GM23338 (cell line): Measurements from ENCODE around the gene ATR. TPM values are rescaled to one million over a fixed set of nuclear protein-coding genes. Genes with fewer than 3 reads are reported as not detected.

Experiments
- ATAC-seq: fragments of 200-7000 bp; cut with Tn5 transposase; 3 replicates; pipeline ENCODE4 v1.9.1; 2020
- DNase-seq: peaks from one replicate; pipeline ENCODE4 v3.0.0-alpha.2; 2015; ENCODE audit warnings: low spot score
- H2AFZ ChIP-seq: fragments of 200-600 bp; sonication (generic); 2 replicates; pipeline ENCODE4 v1.8.0; 2016; ENCODE audit warnings: antibody characterized with exemption, mild to moderate bottlenecking, moderate library complexity
- H3F3A ChIP-seq: fragments of 200-600 bp; sonication (generic); replicated peaks from 2 replicates; pipeline ENCODE4 v1.8.0; 2017; ENCODE audit warnings: antibody characterized with exemption, mixed run types, low read depth
- H3K27ac ChIP-seq: fragments of 200-600 bp; sonication (generic); 2 replicates; pipeline ENCODE4 v1.6.1; 2016; ENCODE audit warnings: low read depth
- H3K27me3 ChIP-seq: fragments of 200-600 bp; sonication (generic); 2 replicates; pipeline ENCODE4 v1.8.0; 2016; ENCODE audit warnings: mild to moderate bottlenecking, mixed run types, moderate library complexity; ENCODE audit not compliant: insufficient read depth
- H3K36me3 ChIP-seq: fragments of 200-600 bp; sonication (generic); 2 replicates; pipeline ENCODE4 v1.8.0; 2016; ENCODE audit warnings: mild to moderate bottlenecking; ENCODE audit not compliant: insufficient read depth
- H3K4me1 ChIP-seq: fragments of 200-600 bp; sonication (generic); 2 replicates; pipeline ENCODE4 v1.8.0; 2016; ENCODE audit warnings: mild to moderate bottlenecking, moderate library complexity; ENCODE audit not compliant: insufficient read depth
- H3K4me2 ChIP-seq: fragments of 200-600 bp; sonication (generic); 2 replicates; pipeline ENCODE4 v1.7.1; 2017; ENCODE audit warnings: mixed run types
- H3K4me3 ChIP-seq: fragments of 200-600 bp; sonication (generic); 2 replicates; pipeline ENCODE4 v1.6.1; 2016; ENCODE audit warnings: mixed run types
- H3K79me2 ChIP-seq: fragments of 200-600 bp; sonication (generic); replicated peaks from 2 replicates; pipeline ENCODE4 v1.8.0; 2017; ENCODE audit warnings: mild to moderate bottlenecking; ENCODE audit not compliant: insufficient read depth
- H3K9me2 ChIP-seq: fragments of 200-600 bp; sonication (generic); 2 replicates; pipeline ENCODE4 v1.8.0; 2017; ENCODE audit not compliant: insufficient read depth
- H4K20me1 ChIP-seq: fragments of 200-600 bp; sonication (generic); replicated peaks from 2 replicates; pipeline ENCODE4 v1.8.0; 2017; ENCODE audit warnings: mild to moderate bottlenecking; ENCODE audit not compliant: insufficient read depth
- H3K27ac Mint-ChIP-seq: 2 replicates; pipeline ENCODE4 v1.8.0; 2020; ENCODE audit warnings: inconsistent platforms, mild to moderate bottlenecking, moderate library complexity, mixed read lengths
- H3K27me3 Mint-ChIP-seq: 3 replicates; pipeline ENCODE4 v1.8.0; 2022; ENCODE audit warnings: low read depth, mild to moderate bottlenecking, moderate library complexity, mixed read lengths, inconsistent platforms; ENCODE audit not compliant: insufficient read depth, poor library complexity
- H3K36me3 Mint-ChIP-seq: 3 replicates; pipeline ENCODE4 v1.8.0; 2021; ENCODE audit warnings: low read depth, mild to moderate bottlenecking, inconsistent platforms, moderate library complexity, mixed read lengths
- H3K4me1 Mint-ChIP-seq: 3 replicates; pipeline ENCODE4 v1.8.0; 2020; ENCODE audit warnings: mild to moderate bottlenecking, inconsistent platforms, mixed read lengths
- H3K4me3 Mint-ChIP-seq: 3 replicates; pipeline ENCODE4 v1.8.0; 2021; ENCODE audit warnings: moderate library complexity, mild to moderate bottlenecking, inconsistent platforms, mixed read lengths
- H3K9me3 Mint-ChIP-seq: 3 replicates; pipeline ENCODE4 v1.8.0; 2020; ENCODE audit warnings: moderate library complexity, mild to moderate bottlenecking, inconsistent platforms, mixed read lengths
- CREB1 ChIP-seq: fragments of 250-450 bp; sonication (Bioruptor Pico); IDR thresholded peaks from 2 replicates; pipeline ENCODE4 v1.5.0; 2020; ENCODE audit warnings: low read depth, mild to moderate bottlenecking, moderate library complexity
- EZH2 ChIP-seq: fragments of 200-600 bp; sonication (generic); IDR thresholded peaks from one replicate; pipeline ENCODE4 v1.8.0; 2017; ENCODE audit warnings: antibody characterized with exemption, mild to moderate bottlenecking, low read depth; ENCODE audit not compliant: unreplicated experiment
- EZH2phosphoT487 ChIP-seq: fragments of 200-600 bp; sonication (generic); IDR thresholded peaks from one replicate; pipeline ENCODE4 v1.8.1; 2018; ENCODE audit warnings: antibody characterized with exemption; ENCODE audit not compliant: unreplicated experiment
- JUNB ChIP-seq: IDR thresholded peaks from one replicate; pipeline ENCODE4 v1.6.1; 2016; ENCODE audit warnings: antibody characterized with exemption; ENCODE audit not compliant: unreplicated experiment
- NANOG ChIP-seq: IDR thresholded peaks from 2 replicates; pipeline ENCODE4 v1.6.1; 2016; ENCODE audit warnings: antibody characterized with exemption, borderline replicate concordance
- POLR2AphosphoS5 ChIP-seq: IDR thresholded peaks from 2 replicates; pipeline ENCODE4 v1.6.1; 2016; ENCODE audit warnings: antibody characterized with exemption, low read depth
- STAT1 ChIP-seq: IDR thresholded peaks from one replicate; pipeline ENCODE4 v1.6.1; 2016; ENCODE audit warnings: antibody characterized with exemption; ENCODE audit not compliant: unreplicated experiment
- ZNF114 ChIP-seq: fragments of 250-450 bp; sonication (Bioruptor Pico); IDR thresholded peaks from 2 replicates; pipeline ENCODE4 v1.5.0; 2020; ENCODE audit warnings: mild to moderate bottlenecking, moderate library complexity
- ZNF331 ChIP-seq: fragments of 250-450 bp; sonication (Bioruptor Pico); IDR thresholded peaks from 2 replicates; pipeline ENCODE4 v1.5.0; 2020; ENCODE audit warnings: low read depth, mild to moderate bottlenecking, moderate library complexity
- ZNF462 ChIP-seq: fragments of 250-450 bp; sonication (Bioruptor Pico); IDR thresholded peaks from 2 replicates; pipeline ENCODE4 v1.5.0; 2020; ENCODE audit warnings: mild to moderate bottlenecking, moderate library complexity
- polyA plus RNA-seq: library from polyadenylated mRNA; unstranded; fragments of >200 nt; fragmentation: Nextera tagmentation; extraction: Ambion mirVana; gene quantifications from 2 replicates; pipeline ENCODE4 v1.2.1, GENCODE V29; 2016
- total RNA-seq: library from RNA; depleted of rRNA; stranded (reverse); fragments of >200 nt; shearing (Covaris generic); gene quantifications from 2 replicates; pipeline ENCODE4 v1.2.3, GENCODE V29; 2014
- TF ChIP-seq, protein P1 (sequence below), 2 experiments: fragments of 200-600 bp in 1 of 2; sonication (generic) in 1 of 2; conservative IDR thresholded peaks; 2 replicates each; pipeline versions ENCODE4 v1.5.1 to v1.6.1; 2016 to 2017; ENCODE audit warnings: antibody characterized with exemption in 2 of 2, low read depth in 2 of 2, mild to moderate bottlenecking in 2 of 2, moderate library complexity in 1 of 2
- TF ChIP-seq, protein P2 (sequence below): IDR thresholded peaks from one replicate; pipeline ENCODE4 v1.6.1; 2018; ENCODE audit warnings: antibody characterized with exemption; ENCODE audit not compliant: unreplicated experiment
- TF ChIP-seq, protein P3 (sequence below): IDR thresholded peaks from 2 replicates; pipeline ENCODE4 v1.6.1; 2016; ENCODE audit warnings: antibody characterized with exemption

Gene ATR
- total and polyA plus RNA-seq, 2 experiments from 2014 or later = 29.7 to 39.1 TPM

DNA sequence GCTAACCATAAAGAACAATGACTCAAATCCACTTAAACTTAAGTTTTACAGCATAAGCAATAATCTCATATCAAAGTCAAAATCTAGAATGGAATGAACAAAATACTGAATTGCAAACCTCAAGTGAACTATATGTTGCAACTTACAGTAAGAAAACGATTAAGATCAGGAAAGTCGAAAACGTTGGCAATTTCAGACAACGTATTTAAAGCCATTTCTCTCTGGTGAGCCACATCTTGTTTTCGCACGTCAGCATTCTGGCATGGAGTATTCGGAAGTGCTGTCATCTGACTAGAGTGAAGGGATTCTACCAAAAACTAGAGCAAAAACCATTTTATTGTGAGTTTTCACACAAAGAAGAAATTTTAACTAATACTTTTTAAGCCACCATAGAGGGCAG, 28.5 kb downstream of the ATR start:
- ATAC-seq = no peak
- no peak overlapping the region for H3K4me2 ChIP-seq
- no peaks in the 10 kb centered on the region for H3K79me2 ChIP-seq
- Mint-ChIP-seq H3K4me3 (no peak overlapping the region), H3K9me3 (peaks cover 6% of the 10 kb centered on the region; the same call in 2 of the 3 replicates), H3K36me3 (peaks cover 33% of the 10 kb centered on the region), H3K4me1 (no peaks in the 10 kb centered on the region), H3K27me3 (no peaks in the 10 kb centered on the region), H3K27ac (no peak overlapping the region)
- TF ChIP-seq CREB1 (CRISPR knock-in tag) (no peak), ZNF462 (CRISPR knock-in tag) (no peak), STAT1 (no peak), POLR2AphosphoS5 (no peak), ZNF331 (CRISPR knock-in tag) (no peak), NANOG (no peak), EZH2phosphoT487 (no peak), EZH2 (no peak), JUNB (no peak), ZNF114 (CRISPR knock-in tag) (no peak)
- TF ChIP-seq, protein P1, sequence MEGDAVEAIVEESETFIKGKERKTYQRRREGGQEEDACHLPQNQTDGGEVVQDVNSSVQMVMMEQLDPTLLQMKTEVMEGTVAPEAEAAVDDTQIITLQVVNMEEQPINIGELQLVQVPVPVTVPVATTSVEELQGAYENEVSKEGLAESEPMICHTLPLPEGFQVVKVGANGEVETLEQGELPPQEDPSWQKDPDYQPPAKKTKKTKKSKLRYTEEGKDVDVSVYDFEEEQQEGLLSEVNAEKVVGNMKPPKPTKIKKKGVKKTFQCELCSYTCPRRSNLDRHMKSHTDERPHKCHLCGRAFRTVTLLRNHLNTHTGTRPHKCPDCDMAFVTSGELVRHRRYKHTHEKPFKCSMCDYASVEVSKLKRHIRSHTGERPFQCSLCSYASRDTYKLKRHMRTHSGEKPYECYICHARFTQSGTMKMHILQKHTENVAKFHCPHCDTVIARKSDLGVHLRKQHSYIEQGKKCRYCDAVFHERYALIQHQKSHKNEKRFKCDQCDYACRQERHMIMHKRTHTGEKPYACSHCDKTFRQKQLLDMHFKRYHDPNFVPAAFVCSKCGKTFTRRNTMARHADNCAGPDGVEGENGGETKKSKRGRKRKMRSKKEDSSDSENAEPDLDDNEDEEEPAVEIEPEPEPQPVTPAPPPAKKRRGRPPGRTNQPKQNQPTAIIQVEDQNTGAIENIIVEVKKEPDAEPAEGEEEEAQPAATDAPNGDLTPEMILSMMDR (conservative IDR thresholded peaks at IDR 0.05; ENCODE audit: low read depth in 2 of 2) = no peak
- TF ChIP-seq, protein P2, sequence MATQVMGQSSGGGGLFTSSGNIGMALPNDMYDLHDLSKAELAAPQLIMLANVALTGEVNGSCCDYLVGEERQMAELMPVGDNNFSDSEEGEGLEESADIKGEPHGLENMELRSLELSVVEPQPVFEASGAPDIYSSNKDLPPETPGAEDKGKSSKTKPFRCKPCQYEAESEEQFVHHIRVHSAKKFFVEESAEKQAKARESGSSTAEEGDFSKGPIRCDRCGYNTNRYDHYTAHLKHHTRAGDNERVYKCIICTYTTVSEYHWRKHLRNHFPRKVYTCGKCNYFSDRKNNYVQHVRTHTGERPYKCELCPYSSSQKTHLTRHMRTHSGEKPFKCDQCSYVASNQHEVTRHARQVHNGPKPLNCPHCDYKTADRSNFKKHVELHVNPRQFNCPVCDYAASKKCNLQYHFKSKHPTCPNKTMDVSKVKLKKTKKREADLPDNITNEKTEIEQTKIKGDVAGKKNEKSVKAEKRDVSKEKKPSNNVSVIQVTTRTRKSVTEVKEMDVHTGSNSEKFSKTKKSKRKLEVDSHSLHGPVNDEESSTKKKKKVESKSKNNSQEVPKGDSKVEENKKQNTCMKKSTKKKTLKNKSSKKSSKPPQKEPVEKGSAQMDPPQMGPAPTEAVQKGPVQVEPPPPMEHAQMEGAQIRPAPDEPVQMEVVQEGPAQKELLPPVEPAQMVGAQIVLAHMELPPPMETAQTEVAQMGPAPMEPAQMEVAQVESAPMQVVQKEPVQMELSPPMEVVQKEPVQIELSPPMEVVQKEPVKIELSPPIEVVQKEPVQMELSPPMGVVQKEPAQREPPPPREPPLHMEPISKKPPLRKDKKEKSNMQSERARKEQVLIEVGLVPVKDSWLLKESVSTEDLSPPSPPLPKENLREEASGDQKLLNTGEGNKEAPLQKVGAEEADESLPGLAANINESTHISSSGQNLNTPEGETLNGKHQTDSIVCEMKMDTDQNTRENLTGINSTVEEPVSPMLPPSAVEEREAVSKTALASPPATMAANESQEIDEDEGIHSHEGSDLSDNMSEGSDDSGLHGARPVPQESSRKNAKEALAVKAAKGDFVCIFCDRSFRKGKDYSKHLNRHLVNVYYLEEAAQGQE = no peak
- TF ChIP-seq, protein P3, sequence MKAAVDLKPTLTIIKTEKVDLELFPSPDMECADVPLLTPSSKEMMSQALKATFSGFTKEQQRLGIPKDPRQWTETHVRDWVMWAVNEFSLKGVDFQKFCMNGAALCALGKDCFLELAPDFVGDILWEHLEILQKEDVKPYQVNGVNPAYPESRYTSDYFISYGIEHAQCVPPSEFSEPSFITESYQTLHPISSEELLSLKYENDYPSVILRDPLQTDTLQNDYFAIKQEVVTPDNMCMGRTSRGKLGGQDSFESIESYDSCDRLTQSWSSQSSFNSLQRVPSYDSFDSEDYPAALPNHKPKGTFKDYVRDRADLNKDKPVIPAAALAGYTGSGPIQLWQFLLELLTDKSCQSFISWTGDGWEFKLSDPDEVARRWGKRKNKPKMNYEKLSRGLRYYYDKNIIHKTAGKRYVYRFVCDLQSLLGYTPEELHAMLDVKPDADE = no peak
- DNase-seq = no peak
- H3K9me2 ChIP-seq = no peaks in the 10 kb centered on the region
- no peak overlapping the region for H3K4me3 ChIP-seq
- no peaks in the 10 kb centered on the region for H3K4me1 ChIP-seq
- no peaks in the 10 kb centered on the region; the same call in 1 of the 2 replicates for H3K36me3 ChIP-seq
- no peaks in the 10 kb centered on the region for H3K27me3 ChIP-seq
- H4K20me1 ChIP-seq = no peaks in the 10 kb centered on the region
- no peak overlapping the region for H3K27ac ChIP-seq
- H3F3A ChIP-seq = no peaks in the 10 kb centered on the region
- H2AFZ ChIP-seq = no peak overlapping the region
